Ovary (tissue), 9 donors: ENCODE data around the gene ACTA1. TPM values are rescaled to one million over a fixed set of nuclear protein-coding genes. Genes with fewer than 3 reads are reported as not detected.

Experiments
- DNase-seq, 5 donors: peaks; one replicate each; pipeline ENCODE4 v3.0.0-alpha.2; 2019 to 2020
- H3K27ac ChIP-seq, 2 donors: fragments of 200-600 bp; one replicate each; pipeline versions ENCODE4 v1.5.1 to v1.8.0; 2019 to 2022
- H3K27me3 ChIP-seq: fragments of 200-600 bp; one replicate; pipeline ENCODE4 v1.8.0; 2022
- H3K36me3 ChIP-seq: fragments of 200-600 bp; sonication (generic); one replicate; pipeline ENCODE4 v1.5.1; 2019
- H3K4me1 ChIP-seq: one replicate; pipeline ENCODE4 v1.8.1; 2013; ENCODE audit warnings: mild to moderate bottlenecking, moderate library complexity; ENCODE audit not compliant: insufficient read depth
- H3K4me3 ChIP-seq: fragments of 200-600 bp; sonication (generic); one replicate; pipeline ENCODE4 v1.5.1; 2017
- H3K9me3 ChIP-seq, 2 donors: fragments of 200-600 bp in 1 of 2; sonication (generic) in 1 of 2; one replicate each; pipeline versions ENCODE4 v1.5.1 to v1.8.1; 2013 to 2019; ENCODE audit warnings: mild to moderate bottlenecking in 1 of 2, moderate library complexity in 1 of 2
- CTCF ChIP-seq, 3 donors: fragments of 450-650 bp in 2 of 3; fragments of 200-600 bp in 1 of 3; IDR thresholded peaks; one replicate each; pipeline versions ENCODE4 v1.5.1 to v1.8.0; 2016 to 2022; ENCODE audit warnings: antibody characterized with exemption in 3 of 3, mild to moderate bottlenecking in 1 of 3
- EP300 ChIP-seq: sonication (generic); formaldehyde crosslinking; IDR thresholded peaks from one replicate; pipeline ENCODE4 v1.6.1; 2017; ENCODE audit warnings: antibody characterized with exemption
- POLR2A ChIP-seq: fragments of 450-650 bp; IDR thresholded peaks from one replicate; pipeline ENCODE4 v1.6.1; 2017; ENCODE audit warnings: antibody characterized with exemption, mild to moderate bottlenecking, moderate library complexity
- WGBS, 3 donors: extraction: QIAGEN DNeasy Blood & Tissue Kit in 1 of 3; methylation state at CpG; one replicate each; pipeline versions ENCODE4 v1.1.5 to v1.1.7; 2013 to 2017; 5-methylcytosine and 5-hydroxymethylcytosine counted together
- intact Hi-C, 4 donors: fragments of 100-400 bp; cut with DNase I; formaldehyde crosslinking; loops; one replicate each; pipeline versions ENCODE4 v1.11.0 to v1.15.1; 2022 to 2023
- polyA plus RNA-seq, 2 donors: library from polyadenylated mRNA; stranded (reverse); fragments of 200-250 nt in 1 of 2; fragments of 350-450 nt in 1 of 2; fragmentation: Illumina TruSeq in 1 of 2; extraction: RNeasy Lipid Tissue Mini Kit (QIAGEN cat#74804) in 1 of 2; gene quantifications; one replicate each; pipeline ENCODE4 v1.2.3, GENCODE V29; 2013 to 2014
- total RNA-seq, 7 donors: library from RNA; depleted of rRNA in 2 of 7; stranded (reverse); fragments of >200 nt in 2 of 7; fragmentation: NEBNext Ultra II Directional in 3 of 7; extraction: Animal tissue kit (Norgen Biotek cat#: 25700) in 3 of 7; gene quantifications; one replicate each; pipeline versions ENCODE4 v1.1.0 to v1.2.4, GENCODE V29; 2016 to 2023
- donor health status: DM: no; HTN: no; CAD: no; lungs with moderate emphysema.
- donor health status: DM: no; HTN: no; CAD: no.
- donor health status: Bipolar disorder and iron deficiency.
- donor health status: DM: yes; HTN: yes; CAD: no.
- donor health status: DM: no; HTN: no; CAD: no.
- donor health status: DM: yes; HTN: yes; CAD: no.

ACTA1 gene
- total and polyA plus RNA-seq, 9 donors = 0.33 to 3.3 (median 0.70) TPM; not detected in 4

DNA sequence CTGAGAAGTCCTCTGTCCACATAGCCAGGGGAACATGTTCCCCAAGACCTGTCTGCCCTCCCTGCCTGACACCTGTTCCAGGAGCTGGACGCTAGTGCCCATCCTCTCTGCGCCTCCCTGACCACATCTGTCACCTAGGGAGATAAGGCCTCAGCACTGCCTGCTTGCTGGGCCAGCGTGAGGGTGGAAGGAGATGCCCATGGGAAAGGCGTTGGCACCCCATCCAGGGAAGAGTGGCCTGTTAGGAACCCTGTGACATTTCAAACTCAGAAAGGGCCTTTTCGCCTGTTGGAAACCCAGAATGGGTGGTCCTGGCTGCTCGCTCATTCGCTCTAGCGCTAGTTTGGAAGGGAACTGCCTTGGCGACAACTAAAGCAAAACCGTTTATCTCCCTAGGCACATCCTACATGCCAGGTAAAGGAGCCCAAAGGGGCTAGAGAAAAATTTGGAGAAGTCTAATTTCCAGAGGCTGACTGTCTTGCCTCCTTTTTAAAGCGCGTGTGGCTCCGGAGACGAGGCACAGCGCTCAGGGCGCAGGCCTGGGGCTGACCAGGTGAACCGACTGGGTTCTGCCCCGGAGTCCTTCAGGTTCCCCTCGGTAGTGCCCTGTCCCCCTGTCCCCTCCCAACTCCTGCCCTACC is 410 bp downstream of the ACTA1 start:
- 11 to 16% (median 14%) methylated on average over 16 to 19 of the region's 19 CpGs for WGBS, 3 donors
- no peak overlapping the region for H3K27ac ChIP-seq
- intact Hi-C loops = no loop called here
- no peaks in the 10 kb centered on the region for H3K36me3 ChIP-seq
- H3K4me1 ChIP-seq = peaks cover 15% of the 10 kb centered on the region
- DNase-seq = no peak
- H3K27me3 ChIP-seq = peaks cover 16% of the 10 kb centered on the region
- no peak overlapping the region for H3K4me3 ChIP-seq
- H3K9me3 ChIP-seq = no peaks in the 10 kb centered on the region
- TF ChIP-seq CTCF (IDR thresholded peaks at IDR 0.05) = no peak
- TF ChIP-seq POLR2A = no peak
- no peak for TF ChIP-seq EP300

- peaks cover 16% of the 10 kb centered on the region for H3K27me3 ChIP-seq
- 10 to 26% (median 11%) methylated on average over 31 to 37 of the region's 37 CpGs for WGBS, 3 donors
- H3K4me1 ChIP-seq = peaks cover 15% of the 10 kb centered on the region
- DNase-seq = no peak
- no peak for TF ChIP-seq POLR2A
- TF ChIP-seq EP300 = no peak
- no peak for TF ChIP-seq CTCF (IDR thresholded peaks at IDR 0.05)
- no peak overlapping the region for H3K27ac ChIP-seq
- H3K4me3 ChIP-seq = no peak overlapping the region
- no peaks in the 10 kb centered on the region for H3K36me3 ChIP-seq
- H3K9me3 ChIP-seq = no peaks in the 10 kb centered on the region
- intact Hi-C loops = no loop called here
These were observed 989 bp downstream of the ACTA1 start for GRCh38 chr1:229432905-229433304.

GRCh38 chr1:229432116-229432461 is 1.8 kb downstream of the ACTA1 start:
- intact Hi-C loops = no loop called here
- no peak for TF ChIP-seq EP300
- TF ChIP-seq CTCF (IDR thresholded peaks at IDR 0.05) = no peak
- no peak for TF ChIP-seq POLR2A
- WGBS, 3 donors = 1 to 2% (median 2%) methylated on average over 24 to 38 of the region's 38 CpGs
- H3K9me3 ChIP-seq = no peaks in the 10 kb centered on the region
- no peak overlapping the region for H3K4me3 ChIP-seq
- DNase-seq = no peak
- no peaks in the 10 kb centered on the region for H3K36me3 ChIP-seq
- H3K27me3 ChIP-seq = peaks cover 16% of the 10 kb centered on the region
- H3K27ac ChIP-seq = no peak overlapping the region
- H3K4me1 ChIP-seq = peaks cover 15% of the 10 kb centered on the region

DNA sequence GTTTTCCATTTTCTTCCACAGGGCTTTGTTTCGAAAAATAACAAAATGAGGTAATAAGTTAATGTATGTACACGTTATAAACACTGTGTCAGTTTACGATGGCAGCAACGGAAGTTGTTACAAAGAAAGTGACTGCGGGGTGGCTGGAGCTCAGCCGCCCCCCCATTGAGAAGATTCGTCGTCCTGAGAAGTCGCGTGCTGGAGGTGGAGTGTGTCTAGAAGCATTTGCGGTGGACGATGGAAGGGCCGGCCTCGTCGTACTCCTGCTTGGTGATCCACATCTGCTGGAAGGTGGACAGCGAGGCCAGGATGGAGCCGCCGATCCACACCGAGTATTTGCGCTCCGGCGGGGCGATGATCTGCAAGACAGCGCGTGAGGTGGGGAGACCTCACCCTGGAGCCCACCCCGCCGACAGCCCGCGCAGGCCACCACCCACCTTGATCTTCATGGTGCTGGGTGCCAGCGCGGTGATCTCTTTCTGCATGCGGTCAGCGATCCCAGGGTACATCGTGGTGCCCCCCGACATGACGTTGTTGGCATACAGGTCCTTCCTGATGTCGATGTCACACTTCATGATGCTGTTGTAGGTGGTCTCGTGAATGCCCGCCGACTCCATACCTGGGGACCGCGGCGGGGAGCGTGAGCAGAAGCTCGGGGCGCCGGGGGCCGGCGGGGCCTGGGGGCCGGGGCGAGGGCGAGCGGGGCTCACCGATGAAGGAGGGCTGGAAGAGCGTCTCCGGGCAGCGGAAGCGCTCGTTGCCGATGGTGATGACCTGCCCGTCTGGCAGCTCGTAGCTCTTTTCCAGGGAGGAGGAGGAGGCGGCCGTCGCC is 2.4 kb downstream of the ACTA1 start:
- TF ChIP-seq POLR2A (no peak), CTCF (IDR thresholded peaks at IDR 0.05) (no peak), EP300 (no peak)
- Histone ChIP-seq H3K4me3 (no peak overlapping the region), H3K27ac (no peak overlapping the region), H3K36me3 (no peaks in the 10 kb centered on the region), H3K4me1 (peaks cover 15% of the 10 kb centered on the region), H3K9me3 (no peaks in the 10 kb centered on the region), H3K27me3 (peaks cover 16% of the 10 kb centered on the region)
- intact Hi-C loops = no loop called here
- DNase-seq = no peak
- 5 to 6% (median 5%) methylated on average over 37 to 65 of the region's 65 CpGs for whole genome bisulfite sequencing, 3 donors
